GM20000 (cell line): ENCODE measurements around the gene COBLL1.

Experiments
- DNase-seq: peaks from one replicate; pipeline ENCODE4 v3.0.0; 2012; ENCODE audit warnings: low spot score
- CTCF ChIP-seq: IDR thresholded peaks from 2 replicates; pipeline ENCODE4 v1.5.1; 2012; ENCODE audit warnings: mild to moderate bottlenecking, control low read depth; ENCODE audit errors: extremely low read depth, missing control alignments

COBLL1 gene

DNA sequence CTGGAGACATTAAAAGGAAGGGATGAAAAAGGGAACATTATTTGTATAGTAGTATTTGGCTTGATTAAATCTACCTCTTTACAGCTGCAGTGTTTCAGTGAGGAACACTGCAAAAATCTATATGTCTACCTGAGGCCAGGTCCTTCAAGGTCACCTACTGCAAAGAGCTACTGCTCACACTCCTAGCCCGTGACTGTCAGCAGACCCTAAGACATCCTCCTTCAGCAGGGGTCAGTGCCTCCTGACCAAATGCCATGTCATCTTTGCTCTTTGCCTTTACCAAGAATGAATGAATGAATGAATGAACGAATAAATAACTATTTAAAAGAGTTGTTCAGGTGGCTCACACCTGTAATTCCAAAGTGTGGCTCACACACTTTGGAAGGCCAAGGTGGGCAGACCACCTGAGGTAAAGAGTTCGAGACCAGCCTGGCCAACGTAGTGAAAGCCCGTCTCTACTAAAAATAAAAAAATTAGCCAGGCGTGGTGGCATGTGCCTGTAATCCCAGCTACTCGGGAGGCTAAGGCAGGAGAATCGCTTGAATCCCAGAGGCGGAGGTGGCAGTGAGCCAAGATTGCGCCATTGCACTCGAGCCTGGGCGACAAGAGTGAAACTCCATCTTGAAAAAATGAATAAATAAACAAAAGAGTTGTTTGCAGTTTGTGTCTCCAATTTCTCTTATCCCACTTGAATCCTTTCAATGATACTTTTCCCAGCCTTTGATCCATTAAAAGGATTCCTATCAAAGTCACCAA lies 136.0 kb downstream of the COBLL1 start:
- no peak for DNase-seq
- no peak for TF ChIP-seq CTCF

DNA sequence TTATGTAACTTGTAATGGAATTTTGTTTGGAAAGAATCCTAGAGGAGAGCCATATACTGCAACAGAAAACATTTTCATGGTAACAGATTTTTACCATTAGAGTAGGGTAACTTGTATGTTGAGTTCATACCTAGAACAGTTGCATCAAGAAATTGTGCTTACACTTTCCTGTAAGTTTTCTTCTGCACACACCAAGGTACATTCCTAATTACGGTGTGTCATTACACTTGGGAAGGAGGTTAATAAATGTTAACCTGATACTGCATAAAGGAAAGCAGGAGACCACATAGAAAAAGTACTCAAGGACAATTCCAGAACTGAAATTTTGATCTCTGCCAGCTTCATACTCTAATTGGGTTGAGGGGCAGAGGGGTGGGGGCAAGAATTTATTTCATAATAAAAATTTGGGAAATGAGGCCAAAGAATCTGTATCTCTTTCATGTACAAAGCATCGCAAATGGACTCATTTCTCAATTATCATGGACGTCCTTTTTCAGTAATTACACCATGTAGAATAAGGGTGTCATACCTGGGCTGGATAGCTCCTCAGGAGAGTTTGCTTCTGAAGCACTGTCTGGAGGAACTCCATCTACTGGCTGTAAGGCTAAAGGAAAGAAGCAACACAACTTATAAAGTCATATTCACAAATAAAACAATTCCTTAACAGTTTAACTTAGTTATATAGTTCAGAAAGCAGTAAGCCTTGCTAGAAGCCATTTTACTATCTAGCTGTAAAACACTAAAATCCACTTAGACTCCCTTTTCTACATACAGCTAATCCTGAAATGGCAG lies 137.5 kb downstream of the COBLL1 start:
- no peak for TF ChIP-seq CTCF
- DNase-seq, result no peak

DNA sequence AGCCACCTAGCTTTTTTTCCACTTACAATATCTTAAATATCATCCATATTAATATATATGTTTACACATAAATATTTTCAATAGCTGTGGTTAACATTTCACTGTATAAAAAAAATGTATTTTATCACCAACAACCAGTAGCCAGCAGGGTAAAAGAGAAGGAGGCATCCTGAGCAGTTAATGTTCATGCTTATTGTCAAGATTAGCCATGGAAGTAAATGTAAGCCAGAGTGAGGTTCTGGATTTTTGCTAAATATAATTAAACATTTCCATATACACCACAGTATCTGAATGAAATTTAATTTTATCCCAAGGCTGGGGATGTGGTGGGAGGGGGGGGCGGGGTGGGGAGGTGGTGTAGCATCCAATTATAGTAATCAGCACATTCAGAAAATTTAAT lies 140.1 kb downstream of the COBLL1 start:
- no peak for TF ChIP-seq CTCF
- no peak for DNase-seq

- no peak for DNase-seq
Measured at GRCh38 chr2:164700390-164700789, 141.2 kb downstream of the COBLL1 start.

GRCh38 chr2:164697688-164698461 lies 143.7 kb downstream of the COBLL1 start:
- DNase-seq, result no peak

More at GRCh38 chr2:164700390-164700789, 141.2 kb downstream of the COBLL1 start:
- no peak for TF ChIP-seq CTCF

DNA sequence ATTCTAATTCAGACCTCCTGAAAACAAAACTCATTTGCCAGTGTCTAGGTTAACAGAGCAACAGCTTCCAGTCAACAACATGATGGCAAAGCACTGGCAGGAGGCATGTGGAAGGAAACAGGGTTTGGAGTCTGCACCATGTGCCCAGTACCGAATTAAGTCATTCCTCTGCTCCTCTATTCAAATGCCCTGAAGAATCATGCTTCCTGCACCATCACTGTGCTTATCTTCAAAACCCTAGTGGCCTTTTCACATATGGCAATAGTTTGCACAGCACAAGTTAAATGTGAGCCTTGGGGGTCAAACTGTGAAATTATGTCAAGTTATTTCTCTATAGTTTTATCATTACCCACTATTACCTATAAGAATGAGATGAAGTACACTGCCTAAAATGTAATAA lies 145.0 kb downstream of the COBLL1 start:
- TF ChIP-seq CTCF, result no peak
- DNase-seq, result no peak

More at GRCh38 chr2:164697688-164698461, 143.7 kb downstream of the COBLL1 start:
- no peak for TF ChIP-seq CTCF
